HPDE6-E6E7 (cell line): ENCODE results near the gene POLD1.

Source experiments
- DNase-seq: peaks from one replicate; pipeline ENCODE4 v3.0.0; 2011; ENCODE audit warnings: missing footprints; ENCODE audit errors: extremely low spot score

The POLD1 gene

DNA sequence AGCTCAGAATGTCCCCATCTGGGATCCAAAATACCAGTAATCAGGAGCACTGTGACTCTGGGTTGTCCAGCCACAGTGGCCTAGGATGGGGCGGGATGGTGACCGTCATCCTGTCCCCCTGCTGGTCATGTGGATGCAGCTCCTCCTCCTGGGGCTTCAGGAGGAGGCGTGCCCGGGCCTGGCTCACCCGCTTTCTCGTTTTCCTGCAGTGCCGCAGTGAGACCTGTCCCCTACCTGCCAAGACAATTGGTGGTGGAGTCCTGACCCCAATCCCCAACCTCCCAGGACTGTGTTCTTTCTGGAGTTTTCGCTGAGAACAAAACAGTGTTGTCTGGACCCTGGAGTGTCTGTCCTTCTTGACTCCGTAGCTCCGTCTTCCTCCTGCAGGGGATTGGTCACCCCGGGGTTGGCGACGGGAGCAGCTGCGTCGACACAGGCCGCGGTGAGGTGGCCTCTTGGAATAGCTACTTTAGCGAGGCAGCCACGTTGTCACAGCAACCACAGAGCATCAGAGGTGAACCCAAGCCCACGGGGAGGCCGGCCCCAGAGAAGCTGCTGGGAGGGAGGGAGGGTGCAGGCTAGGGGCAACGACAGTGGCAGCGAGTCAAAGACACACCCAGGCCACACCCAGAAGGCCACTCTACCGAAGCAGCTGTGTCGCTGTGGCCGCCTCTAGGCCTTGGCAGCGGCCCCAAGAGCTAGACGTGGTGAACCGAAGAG lies 82.0 kb downstream of the POLD1 start:
- DNase-seq, result no peak

- DNase-seq, result no peak
Measured at GRCh38 chr19:50466706-50467039, 82.5 kb downstream of the POLD1 start.

GRCh38 chr19:50467566-50467965 lies 83.4 kb downstream of the POLD1 start:
- no peak for DNase-seq
